Epithelial cell of prostate (primary cell): Measurements from ENCODE around the gene SLC17A7.

ENCODE experiments used
- DNase-seq: peaks from one replicate; pipeline ENCODE4 v3.0.0-alpha.2; 2011; ENCODE audit warnings: low read depth, low spot score
- H3K27ac ChIP-seq: fragments of 450-650 bp; 2 replicates; pipeline ENCODE4 v1.5.1; 2017; ENCODE audit warnings: mild to moderate bottlenecking

Gene SLC17A7

DNA sequence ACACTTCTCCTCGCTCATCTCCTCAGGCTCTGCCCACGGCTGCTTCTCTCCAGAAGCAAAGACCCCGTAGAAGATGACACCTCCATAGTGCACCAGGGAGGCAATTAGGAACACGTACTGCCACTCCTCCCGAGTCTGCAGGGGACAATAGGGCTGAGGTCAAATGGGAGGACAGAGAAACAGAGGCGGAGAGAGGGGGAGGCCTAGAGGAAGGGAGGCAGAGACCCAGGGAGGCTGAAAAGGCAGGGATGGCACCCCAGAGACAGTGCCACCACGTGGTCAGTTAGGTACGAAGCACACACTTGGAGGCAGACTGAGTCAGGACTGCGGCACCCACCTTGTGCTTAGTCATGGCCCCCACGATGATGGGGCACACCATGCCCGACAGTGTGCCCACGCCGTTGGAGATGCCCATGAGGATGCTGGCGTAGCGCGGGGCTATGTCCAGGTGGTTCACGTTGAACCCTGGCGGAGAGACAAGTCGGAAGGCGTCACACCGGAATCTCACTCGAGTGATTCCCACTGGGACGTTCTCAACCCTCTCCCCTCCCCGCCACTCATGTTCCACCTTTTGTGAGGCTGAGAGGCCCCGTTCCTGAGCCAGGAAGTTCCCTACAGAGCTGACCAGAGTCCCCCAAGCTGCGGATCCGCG lies 10.5 kb downstream of the SLC17A7 start:
- H3K27ac ChIP-seq: no peak overlapping the region
- DNase-seq: no peak

DNA sequence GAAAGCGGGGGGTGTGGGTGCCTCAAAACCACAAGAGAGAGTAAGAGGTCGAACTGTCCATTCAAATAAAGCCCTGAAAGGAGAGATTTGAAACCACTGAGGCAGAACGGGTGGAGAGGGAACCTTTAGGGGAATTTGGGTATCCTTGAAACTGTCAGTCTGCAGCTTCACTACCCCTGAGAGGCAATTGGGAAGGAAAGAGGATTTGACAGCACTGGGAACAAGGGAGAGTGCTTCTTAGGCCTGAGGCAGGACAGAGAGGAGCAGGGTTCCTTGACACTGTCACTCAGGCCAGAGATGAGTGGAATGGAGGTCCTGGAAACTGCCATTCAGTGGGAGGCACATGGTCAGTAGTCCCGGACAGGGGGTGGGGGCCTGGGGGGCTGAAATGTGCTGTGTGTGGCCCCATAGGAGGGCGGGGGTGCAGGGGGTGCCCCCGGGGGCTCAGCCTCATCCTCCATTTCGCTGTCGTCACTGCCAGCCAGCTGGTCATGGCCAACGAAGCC lies 11.1 kb downstream of the SLC17A7 start:
- DNase-seq: no peak
- no peak overlapping the region for H3K27ac ChIP-seq

DNA sequence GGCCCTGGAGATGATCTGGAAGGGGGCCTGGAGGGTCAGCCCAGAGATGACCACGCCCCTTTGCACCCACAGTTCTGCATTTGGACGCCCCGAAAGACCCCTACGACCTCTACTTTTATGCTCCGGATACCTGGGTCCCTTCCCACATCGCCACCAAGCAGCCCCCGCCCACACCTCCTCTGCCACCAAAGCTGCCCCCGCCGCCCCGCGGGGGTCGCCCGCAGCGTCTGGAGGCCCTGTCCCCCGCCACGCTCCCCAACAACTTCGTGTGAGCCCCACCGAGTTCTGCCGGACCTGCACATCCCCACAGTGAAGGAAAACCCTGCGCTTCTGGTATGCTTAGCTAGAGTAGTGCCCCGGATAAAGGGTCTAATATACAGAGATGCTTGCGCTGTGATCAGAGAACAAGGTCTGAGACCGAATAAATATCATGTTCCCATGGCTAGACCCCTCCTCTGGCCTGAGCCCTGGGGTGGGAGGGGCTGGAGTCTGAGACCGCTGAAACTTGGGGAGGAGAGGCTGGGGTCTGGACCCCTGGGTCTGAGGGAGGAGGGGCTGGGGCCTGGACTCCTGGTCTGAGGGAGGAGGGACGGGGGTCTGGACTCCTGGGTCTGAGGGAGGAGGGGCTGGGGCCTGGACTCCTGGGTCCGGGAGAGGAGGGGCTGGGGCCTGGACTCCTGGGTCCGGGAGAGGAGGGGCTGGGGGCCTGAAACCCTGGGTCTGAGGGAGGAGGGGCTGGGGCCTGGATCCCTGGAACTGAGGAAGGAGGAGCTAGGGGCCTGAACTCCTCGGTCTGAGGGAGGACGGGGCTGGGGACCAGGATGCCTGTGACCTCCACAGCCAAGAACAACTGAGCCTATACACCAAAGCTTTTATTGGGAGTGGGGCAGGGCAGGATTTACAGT lies 12.5 kb downstream of the SLC17A7 start:
- no peak overlapping the region for H3K27ac ChIP-seq
- no peak for DNase-seq

DNA sequence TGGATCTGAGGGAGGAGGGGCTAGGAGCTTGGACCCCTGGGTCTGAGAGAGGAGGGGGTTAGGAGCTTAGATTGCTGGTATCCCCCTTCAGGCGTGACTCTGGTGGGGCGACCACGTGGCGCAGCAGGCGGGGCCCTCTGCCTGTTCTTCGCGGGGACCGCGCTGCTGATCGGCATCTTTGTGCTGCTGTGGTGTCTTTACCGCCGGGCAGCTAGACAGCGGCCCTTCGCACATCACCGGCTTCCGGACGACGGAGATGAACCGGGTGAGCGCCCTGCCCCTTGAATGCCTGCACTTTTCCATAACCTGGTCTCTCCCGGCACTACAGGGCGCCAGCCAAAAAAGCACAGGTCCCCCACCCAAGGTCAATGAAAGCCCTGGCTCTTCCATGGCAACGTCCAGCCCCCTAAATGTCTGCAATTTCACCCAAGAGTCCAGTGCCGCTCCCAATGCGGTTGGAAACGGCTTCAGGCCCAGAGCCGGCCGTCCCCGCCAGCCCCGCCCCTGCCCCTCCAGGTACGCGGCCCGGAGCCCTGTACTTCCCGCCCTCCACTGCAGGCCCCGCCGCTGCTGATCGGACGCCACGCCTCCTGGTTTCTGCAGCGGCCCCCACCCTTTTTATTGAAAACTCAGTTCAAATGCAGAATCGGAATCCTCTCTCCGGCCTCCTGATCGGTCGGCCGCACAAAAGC lies 13.3 kb downstream of the SLC17A7 start:
- H3K27ac ChIP-seq: no peak overlapping the region
- no peak for DNase-seq

DNA sequence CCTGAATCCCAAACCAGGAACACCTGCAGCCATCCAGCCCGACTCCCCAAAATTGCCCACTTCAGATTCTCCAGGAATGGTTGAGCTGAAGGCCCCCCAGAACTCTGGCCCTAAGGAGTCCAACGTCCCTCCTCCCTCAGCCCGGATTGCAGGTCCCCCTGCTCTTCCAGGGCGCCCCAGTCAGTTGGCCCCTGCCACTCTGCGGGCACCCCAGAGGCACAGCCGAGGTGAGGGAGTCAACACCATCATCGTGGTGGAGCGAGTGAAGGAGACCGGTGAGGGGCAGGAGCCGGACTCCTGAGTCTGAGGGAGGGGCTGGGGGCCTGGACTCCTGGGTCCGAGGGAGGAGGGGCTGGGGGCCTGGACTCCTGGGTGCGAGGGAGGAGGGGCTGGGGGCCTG lies 14.0 kb downstream of the SLC17A7 start:
- H3K27ac ChIP-seq: no peak overlapping the region

DNA sequence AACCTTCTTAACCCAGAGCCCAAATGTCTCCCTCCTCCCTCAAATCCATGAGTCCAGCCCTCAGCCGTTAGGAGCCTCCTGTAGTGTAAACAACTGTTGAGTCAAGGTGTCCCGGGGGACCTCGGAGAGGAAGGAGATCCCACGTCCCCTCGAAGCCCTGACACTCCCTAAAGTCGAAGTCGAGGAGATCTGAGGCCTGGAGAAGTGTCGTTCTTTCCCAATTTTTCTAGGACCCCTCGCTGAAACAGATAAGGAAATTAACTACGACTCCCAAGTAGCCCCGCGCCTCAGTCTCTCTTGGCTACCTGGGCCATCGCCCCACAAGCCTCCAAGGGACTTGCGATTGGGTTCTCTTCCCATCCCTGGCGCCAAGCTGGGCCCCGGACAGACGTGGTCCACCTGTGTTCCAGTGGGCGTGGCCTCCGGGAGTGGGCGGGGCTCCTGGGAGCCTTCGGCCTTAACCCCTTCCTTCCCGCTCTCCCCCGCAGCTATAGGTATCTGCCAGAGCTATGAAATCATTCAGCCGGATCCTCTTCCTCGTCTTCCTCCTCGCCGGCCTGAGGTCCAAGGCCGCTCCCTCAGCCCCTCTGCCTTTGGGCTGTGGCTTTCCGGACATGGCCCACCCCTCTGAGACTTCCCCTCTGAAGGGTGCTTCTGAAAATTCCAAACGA lies 15.3 kb downstream of the SLC17A7 start:
- H3K27ac ChIP-seq: no peak overlapping the region
- no peak for DNase-seq

More for the DNA sequence above, 14.0 kb downstream of the SLC17A7 start:
- DNase-seq: no peak

DNA sequence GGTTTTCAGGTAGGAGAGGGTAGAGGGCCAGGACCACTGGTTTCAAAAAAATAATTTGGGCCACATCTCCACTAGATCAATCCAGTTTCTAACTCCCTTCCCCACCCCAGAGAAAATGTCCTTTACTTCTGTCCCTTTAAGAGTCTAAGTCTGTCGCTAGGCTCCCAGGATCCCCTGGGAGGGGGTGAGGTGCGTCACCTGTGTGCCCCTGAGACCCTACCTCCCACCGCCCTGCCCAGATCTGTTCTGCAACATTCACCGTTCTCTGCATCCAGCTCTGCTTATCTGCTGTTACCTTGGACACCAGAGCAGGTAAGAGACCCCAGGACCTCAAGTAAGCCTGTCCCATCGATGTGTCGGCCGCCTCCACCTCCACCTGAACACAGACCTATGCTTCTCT lies 16.1 kb downstream of the SLC17A7 start, which contains the start of gene GFY:
Gene GFY, plus strand, starts transcription at position 211 of the 400 bp plus-strand sequence. CDS start 1,043 bp downstream, outside the sequence.
- DNase-seq: no peak
- no peak within 1 kb of the TSS for H3K27ac ChIP-seq

DNA sequence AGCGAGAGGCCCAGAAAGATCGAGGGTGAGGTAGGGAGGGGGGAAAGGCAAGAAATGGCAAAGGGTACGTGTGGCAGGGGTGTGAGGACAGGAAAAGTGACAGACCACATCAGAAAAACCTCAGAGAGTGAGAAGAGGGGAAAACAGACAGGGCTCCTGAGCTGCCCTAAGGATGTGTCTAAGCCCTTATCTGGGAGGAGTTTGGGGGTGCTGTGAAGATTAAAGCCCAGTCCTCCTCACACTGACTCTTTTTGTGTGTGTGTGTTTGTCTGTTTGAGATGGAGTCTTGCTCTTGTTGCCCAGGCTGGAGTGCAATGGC lies 17.4 kb downstream of the SLC17A7 start:
- no peak for DNase-seq

DNA sequence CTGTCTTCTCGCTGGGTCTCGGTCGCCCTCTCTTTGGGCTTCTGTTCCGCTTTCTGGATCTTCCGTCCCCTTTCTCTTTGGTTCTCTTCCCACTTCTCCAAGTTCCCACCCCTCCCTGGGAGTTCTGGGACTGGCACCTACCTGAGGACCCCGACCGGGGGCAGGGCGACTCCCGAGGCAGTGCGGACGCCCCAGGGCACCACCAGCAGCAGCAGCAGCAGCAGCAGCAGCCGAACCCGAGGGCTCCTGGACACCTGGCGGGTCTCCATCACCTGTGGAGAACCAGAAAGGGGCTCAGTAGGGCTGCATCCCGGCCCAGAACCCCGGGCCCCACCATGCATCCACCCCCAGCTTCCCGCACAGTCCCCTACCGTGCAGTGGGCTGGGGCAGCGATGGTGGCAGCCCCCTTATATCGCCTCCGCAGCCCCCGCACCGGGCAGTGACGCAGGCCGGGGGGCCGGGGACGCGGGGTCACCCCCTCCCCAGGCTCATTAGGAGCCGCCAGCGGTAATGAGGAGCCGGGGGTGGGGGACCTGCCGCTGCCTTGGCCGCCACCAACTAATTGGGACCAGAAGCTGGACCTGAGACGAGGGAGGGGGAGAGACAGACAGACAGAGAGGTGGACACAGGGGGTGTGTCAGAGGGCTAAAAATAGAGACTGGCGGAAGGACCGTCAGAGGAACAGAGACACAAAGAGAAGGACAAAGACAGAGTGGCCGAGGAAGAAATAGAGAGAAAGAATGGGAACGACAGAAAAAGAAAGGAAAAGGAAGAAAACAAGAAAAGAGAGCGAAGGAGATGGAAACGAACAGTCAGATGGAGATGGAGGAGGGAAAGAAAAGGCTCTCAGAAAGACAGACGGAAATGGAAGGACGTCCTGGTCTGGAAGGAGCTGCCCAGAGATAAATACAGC lies 18.0 kb downstream of the SLC17A7 start, which contains the start of gene PTH2:
Gene PTH2, minus strand, starts transcription at position 371 of the 914 bp plus-strand sequence. Its CDS starts 102 bp downstream, at position 269.
- H3K27ac ChIP-seq: no peak within 1 kb of the TSS
- no peak for DNase-seq

More for the DNA sequence above, 17.4 kb downstream of the SLC17A7 start:
- no peak overlapping the region for H3K27ac ChIP-seq

DNA sequence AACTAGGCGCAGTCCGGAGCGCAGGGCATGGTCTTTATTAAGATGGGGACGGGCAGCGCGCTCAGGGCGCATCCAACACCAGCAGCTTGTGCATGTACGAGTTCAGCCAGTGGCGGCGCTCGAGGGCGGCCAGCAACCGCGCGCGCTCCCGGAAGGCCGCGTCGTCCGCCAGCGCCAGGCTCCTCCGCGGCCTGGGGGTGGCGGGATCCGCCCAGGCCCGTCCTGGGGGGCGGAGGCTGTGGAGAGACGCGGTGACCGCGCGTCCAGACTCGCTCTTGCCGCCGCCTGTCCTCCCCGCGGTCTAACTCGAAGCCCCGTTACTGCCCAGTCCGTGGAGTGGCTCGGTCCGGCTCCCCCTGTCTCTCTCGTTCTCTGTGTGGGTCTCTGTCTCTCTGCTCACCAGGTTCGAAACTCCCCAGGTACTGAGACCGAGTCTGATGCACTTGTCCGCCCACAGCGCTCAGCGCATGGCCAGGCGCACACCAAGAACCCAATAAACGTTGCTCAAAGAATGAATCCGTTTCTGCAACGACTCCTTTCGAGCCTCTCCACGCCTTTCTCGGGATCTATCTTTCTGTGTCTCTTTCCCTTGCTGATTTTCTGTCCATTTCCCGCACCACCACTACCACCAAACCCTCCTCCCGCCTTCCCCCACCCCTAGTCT lies 18.8 kb downstream of the SLC17A7 start:
- H3K27ac ChIP-seq: no peak overlapping the region
- DNase-seq: no peak

DNA sequence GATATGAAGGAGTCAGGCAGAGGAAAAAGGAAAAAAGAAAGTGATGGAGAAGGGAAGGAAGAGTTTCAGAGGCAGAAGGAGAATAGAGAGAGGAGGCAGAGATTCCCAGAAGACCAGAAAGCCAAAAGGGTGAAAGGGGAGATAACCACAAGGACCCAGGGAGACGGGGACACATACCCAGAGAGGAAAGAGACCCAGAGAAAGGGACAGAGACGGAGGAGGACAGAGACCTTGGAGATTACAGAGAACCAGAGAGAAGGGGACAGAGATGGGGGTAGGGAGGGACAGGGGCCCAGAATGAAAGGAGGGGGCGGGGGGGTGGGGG lies 19.5 kb downstream of the SLC17A7 start:
- no peak for DNase-seq
- H3K27ac ChIP-seq: no peak overlapping the region

DNA sequence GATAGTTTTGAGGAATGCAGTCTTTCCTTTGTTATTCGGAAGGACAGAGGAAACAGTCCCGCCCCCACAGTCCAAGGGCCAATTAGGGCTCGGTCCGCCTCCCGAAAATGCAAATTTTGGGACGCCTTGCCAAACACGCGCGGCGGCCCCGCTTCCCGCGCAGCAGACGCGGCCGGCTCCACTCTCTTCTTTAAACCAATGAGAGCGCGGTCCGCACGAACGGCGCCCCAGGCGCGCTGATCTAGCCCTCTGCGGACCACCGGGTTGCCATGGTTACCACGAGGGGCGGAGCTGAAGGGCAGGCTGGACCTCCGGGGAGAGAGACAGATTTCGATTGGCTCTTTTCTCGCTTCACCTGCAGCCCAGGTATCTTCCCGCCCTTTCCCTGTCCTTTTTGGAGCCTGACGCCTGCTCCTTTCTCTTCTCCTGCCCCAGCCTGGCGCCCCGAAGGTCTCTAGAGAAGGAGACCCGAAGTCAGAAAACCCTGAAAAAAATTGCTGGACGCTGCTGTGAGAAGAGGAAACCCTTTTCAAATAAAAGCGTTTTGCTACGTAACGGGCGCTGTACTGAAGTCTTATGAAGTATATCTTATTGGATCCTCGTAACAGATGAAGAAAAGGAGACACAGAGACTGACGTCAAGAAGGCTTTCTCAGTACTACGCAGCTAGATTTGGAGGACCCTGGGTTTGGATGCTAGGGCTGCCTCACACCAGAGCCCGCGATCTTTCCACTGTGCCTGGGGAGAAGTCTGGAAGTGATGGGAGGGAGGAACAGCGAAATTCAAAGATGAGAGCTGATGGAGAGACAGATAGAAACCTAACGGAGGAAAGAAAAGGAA lies 20.1 kb downstream of the SLC17A7 start:
- no peak overlapping the region for H3K27ac ChIP-seq
- no peak for DNase-seq

DNA sequence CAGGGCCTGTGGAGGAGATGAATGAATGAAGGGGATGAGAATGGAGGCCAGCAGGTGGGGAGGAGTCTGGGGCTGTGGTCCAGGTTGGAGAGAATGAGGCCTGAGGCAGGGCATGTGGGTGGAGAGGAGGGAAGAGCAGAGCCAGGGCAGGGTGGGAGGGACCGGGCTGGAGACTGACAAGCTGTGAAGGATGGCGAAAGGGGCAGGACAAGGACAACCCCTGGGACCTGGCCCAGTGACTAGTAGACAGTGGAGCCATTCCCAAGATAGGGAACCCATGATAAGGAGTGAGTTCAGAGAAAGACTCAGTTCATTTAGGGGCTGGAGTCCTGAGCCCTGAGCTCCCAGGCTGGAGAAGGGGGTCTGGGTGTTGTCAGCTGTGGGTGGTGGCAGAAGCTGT lies 21.1 kb downstream of the SLC17A7 start:
- no peak overlapping the region for H3K27ac ChIP-seq
- no peak for DNase-seq

DNA sequence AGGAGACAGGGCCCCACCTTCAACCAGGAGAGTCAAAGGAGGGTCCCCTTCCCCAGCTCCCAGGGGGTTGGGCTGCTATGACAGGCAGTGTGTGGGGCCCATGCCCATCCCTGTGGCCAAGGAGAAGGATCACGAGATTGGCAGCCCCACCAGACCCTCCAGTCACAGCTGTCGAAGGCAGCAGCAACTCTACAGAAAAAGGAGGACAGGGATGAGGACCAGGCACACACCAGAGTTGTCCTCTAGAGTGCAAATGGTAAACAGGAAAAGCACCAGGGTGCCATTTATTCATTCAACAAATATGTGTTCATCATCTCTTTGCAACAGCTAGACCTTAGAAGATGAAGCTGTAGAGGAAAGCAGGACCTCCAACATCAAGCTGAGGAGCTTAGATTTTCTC lies 22.2 kb downstream of the SLC17A7 start:
- no peak for DNase-seq
- no peak overlapping the region for H3K27ac ChIP-seq

DNA sequence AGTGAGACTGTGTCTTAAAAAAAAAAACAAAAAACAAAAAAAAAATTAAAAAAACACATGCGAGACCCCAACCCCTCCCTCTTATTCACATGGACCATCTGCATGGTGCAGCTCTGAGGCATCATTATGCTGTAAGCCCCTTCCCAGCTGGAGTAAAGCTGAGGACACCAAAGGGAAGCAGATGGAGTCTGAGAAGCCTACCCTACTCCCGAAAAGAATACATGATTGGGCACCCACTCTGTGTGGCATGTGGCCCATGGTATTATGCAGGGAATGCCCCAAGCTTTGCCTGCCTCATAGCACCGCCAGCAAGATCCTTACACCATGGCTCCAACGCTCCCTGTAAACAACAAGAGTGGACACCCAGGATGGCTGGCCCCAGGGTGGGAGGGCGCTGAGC lies 22.8 kb downstream of the SLC17A7 start:
- no peak for DNase-seq
- no peak overlapping the region for H3K27ac ChIP-seq

DNA sequence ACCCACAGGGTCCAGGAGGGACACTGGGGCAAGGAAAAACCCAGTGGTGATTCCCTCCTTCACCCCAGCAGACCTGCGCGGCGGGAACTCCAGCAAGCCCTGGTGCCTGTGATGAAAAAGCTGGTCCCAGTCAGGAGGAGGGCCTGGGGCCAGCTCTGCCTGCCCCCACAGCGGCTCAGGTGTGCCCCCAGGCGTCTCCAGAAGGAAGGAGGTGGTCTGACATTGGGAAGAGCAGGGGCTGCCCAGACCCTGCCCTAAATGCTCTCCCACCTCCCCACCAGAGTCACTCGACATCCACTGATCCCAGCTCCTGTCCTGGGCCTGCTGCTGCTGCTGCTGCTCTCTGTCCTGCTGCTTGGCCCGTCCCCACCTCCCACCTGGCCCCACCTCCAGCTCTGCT lies 24.2 kb downstream of the SLC17A7 start:
- no peak overlapping the region for H3K27ac ChIP-seq
- no peak for DNase-seq

DNA sequence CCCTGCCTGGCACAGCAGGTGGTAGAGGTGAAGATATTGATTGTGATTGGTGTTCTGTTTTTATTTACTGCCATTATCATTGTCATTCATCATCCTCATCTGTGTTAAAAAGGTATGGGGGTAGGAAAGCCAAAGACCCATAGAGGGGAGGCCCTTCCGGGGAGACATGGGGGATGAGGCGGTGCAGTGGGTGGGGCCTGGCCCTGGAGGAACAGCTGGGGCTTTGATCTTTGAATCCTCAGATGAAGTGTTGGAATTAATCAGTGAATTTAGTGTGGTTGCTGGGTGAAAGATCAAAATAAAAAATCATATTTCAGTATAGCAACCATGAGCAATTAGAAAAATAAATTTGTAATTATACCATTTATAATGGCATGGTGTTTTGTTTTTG lies 25.5 kb downstream of the SLC17A7 start:
- no peak for DNase-seq
- no peak overlapping the region for H3K27ac ChIP-seq
